ENCODE data around the gene GALNT12.

DNA sequence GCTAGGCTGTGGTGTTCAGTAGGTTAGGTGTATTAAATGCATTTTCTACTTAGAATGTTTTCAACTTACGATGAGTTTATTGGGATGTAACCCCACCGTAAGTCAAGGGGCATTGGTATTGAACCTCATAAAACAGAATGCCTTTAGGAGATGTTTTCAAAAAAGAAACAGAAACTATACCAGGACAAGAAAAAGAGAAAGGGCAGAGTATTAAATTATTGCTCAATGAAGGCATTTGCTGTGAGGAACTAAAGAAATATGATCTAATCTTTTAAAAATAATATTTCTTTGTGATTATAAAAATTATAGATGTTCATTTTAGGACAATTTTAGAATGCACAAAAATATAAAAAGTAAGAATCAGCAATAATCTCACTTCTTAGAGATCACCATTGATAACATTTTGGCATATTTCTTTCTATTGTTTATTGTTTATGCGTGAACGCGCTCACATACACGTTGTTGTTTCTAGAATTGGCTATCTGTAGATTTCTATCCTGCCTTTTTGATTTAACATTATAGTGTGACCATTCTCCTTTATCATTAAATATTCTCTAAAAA is 8.0 kb downstream of the GALNT12 start:
- TF ChIP-seq, protein P1, sequence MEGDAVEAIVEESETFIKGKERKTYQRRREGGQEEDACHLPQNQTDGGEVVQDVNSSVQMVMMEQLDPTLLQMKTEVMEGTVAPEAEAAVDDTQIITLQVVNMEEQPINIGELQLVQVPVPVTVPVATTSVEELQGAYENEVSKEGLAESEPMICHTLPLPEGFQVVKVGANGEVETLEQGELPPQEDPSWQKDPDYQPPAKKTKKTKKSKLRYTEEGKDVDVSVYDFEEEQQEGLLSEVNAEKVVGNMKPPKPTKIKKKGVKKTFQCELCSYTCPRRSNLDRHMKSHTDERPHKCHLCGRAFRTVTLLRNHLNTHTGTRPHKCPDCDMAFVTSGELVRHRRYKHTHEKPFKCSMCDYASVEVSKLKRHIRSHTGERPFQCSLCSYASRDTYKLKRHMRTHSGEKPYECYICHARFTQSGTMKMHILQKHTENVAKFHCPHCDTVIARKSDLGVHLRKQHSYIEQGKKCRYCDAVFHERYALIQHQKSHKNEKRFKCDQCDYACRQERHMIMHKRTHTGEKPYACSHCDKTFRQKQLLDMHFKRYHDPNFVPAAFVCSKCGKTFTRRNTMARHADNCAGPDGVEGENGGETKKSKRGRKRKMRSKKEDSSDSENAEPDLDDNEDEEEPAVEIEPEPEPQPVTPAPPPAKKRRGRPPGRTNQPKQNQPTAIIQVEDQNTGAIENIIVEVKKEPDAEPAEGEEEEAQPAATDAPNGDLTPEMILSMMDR (IDR thresholded peaks at IDR 0.05), result no peak
- no peak for TF ChIP-seq EZH2 (IDR thresholded peaks at IDR 0.05; ENCODE audit: borderline replicate concordance, insufficient read depth, low read depth, low read length, poor library complexity, severe bottlenecking)
